Activated CD8-positive, alpha-beta memory T cell treated with anti-CD3 and anti-CD28 coated beads for 4 hours (primary cell): ENCODE measurements around the gene CCS.
"Not testable (repeated sequence)": the region's sequence is repeated elsewhere in the genome, so short reads cannot be mapped to it uniquely, and the experiment has no call there.

ENCODE experiments used
- DNase-seq, 2 donors: peaks; one replicate each; pipeline ENCODE4 v3.0.0-alpha.2; 2020; ENCODE audit warnings: low read depth in 2 of 2

The CCS gene, protein sequence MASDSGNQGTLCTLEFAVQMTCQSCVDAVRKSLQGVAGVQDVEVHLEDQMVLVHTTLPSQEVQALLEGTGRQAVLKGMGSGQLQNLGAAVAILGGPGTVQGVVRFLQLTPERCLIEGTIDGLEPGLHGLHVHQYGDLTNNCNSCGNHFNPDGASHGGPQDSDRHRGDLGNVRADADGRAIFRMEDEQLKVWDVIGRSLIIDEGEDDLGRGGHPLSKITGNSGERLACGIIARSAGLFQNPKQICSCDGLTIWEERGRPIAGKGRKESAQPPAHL

DNA sequence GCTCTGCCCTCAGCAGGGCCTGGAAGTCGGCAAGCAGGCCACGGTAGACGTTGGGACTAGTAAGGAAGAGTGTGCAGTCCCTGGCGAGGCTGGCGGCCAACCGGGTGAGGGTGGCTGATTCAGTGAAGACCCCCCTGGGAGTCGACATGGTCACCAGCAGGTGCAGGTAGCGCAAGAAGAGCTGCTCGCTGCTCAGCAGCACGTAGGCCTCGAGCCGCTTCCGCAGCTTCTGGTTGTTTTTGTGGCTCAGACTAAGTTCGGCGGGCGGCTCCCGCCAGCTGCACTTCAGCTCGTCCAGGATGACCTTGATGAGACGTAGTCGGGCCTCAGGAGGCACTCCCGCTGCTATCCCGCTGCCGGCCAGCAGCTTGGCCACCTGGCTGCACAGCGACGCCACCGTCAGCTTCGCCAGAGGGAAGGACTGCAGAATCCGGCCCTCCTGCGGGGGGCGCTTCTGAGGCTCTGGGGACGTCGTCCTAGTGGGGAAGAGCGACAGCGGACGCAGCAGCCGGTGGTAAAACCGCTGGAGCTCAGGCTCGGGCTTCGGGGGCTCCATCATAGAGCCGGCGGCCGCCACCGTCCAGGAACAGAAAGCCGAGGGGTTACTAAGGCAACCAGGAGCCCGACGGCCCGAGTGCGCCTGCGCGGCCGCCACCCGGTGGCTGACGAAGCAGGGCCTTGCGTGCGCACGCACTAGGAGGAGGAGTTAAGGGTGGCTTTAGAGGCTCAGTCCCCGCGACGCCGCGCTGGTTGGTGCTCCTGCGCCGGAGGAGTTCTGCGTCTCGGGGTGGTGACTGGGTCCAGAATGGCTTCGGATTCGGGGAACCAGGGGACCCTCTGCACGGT lies at the start of gene CCS, which contains the start of gene CCDC87:
CCS (plus strand) TSS at position 729 of the 846 bp plus-strand sequence; CDS start at position 806, 77 bp downstream.
CCDC87 (minus strand) TSS at position 607 of the 846 bp plus-strand sequence; CDS start at position 559, 48 bp downstream.
- peak; percentile 97 to 99 for DNase-seq

DNA sequence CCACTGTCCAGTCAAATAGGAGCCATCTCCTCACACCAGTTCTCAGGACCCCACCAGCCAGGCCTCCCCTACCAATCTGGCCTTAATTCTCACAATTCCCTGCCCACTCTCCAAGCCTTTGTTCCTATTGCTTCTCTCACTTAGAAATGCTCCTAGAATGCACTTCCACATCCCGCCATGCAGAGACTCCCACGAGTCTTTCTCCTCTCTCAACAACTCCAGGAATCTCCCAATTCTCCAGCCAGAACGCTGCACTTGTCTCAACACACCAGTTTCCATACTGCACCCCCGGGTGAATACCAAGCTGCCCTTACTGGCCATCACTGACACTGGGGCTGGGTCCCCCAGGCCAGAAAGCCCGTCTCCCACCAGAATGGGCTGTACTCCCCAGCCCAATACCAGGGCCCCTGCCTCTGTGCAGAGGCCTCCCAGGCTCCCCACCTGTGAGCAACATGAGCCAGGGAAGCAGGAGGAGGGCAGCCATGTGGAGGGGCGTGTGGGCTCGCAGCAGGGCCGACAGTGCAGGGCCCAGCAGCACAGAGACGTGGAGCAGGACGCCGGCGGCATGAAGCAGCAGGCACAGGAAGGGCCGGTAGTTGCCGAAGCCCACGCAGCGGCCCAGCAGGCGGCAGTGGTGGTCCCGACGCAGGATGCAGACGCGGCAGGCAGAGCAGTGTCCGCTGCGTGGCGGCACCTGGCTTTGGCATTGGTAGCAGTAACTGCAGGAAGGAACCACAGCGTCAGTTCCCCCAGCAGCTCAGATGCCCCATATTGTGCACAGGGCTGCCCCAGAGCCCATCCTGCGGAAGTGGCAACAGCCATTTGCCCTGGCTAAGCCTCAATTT lies 49.5 kb upstream of the CCS start:
- peak; percentile 20 to 39 for DNase-seq

DNA sequence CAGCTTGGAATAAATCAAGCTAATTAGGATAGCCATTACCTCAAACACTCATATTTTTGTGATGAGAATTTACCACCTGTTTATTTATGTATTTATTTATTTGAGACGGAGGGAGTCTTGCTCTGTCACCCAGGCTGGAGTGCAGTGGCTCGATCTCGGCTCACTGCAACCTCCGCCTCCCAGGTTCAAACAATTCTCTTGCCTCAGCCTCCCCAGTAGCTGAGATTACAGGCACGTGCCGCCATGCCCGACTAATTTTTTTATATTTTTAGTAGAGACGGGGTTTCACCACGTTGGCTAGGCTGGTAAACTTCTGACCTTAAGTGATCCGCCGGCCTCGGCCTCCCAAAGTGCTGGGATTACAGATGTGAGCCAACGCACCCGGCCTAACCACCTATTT lies 48.0 kb upstream of the CCS start:
- DNase-seq, result not testable (repeated sequence)

DNA sequence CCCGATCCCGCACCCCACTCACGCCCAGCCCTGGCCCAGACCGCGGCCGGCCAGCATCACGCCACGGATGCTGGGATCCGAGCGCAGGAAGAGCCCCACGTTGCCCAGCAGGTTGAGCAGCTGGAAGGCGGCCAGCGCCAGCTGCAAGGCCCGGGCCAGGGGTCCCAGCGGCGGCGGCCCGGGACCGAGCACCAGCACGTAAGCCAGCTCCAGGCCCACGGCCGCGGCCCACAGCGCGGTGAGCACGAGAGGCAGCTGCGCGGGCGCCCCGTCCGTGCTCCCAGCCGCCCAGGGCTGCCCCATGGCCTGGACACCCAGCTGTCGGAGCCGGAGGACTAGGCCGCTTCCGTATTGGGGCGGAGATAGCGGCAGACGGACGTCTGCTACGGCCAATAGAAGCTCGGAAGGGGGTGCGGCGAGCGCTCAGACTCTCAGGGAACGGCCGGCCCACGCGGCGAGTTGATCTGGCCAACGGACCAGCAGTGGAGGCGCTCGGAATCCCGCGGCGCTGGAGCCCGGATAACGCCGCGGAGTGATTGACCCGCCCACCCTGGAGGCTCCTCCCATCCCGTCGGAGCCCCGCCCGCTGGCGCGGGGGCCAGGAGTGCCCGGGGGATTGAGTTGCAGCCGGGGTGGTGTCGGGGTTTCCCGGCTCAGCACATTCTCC lies 47.2 kb upstream of the CCS start, which contains the start of gene ZDHHC24:
ZDHHC24 (minus strand) TSS at position 348 of the 667 bp plus-strand sequence; CDS start at position 303, 45 bp downstream.
- peak; percentile 58 to 73 for DNase-seq

DNA sequence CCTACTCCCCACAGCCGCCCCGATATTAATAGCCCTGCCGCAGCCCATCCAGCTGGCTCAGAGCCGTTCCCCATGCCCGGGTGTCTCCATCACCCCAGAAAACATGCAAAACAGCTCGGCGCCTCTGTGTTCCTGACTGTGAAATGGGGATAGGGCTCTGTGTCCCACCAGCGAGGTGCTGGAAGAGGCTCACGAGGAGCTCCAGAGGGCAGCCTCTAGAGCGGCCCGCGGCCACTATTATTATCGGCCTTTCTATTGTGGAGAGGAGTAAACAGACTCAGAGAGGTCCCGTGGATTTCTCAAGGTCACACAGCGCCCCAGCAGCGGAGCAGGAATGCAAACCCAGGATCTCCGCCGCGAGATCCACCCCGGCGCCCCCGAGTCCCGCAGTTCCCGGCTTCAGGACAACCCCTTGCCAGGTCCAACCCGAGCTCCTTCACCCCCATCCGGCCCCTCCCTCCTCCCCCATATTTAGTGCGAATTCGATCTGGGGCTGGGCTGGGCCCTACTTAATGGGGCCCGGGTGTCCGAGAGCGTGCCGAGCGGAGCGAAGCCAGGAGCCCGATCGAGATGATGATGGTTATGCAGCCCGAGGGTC lies 46.5 kb upstream of the CCS start, which contains the start of gene ACTN3:
ACTN3 (plus strand) TSS at position 536 of the 598 bp plus-strand sequence; CDS start at position 571, 35 bp downstream.
- DNase-seq, result no peak

DNA sequence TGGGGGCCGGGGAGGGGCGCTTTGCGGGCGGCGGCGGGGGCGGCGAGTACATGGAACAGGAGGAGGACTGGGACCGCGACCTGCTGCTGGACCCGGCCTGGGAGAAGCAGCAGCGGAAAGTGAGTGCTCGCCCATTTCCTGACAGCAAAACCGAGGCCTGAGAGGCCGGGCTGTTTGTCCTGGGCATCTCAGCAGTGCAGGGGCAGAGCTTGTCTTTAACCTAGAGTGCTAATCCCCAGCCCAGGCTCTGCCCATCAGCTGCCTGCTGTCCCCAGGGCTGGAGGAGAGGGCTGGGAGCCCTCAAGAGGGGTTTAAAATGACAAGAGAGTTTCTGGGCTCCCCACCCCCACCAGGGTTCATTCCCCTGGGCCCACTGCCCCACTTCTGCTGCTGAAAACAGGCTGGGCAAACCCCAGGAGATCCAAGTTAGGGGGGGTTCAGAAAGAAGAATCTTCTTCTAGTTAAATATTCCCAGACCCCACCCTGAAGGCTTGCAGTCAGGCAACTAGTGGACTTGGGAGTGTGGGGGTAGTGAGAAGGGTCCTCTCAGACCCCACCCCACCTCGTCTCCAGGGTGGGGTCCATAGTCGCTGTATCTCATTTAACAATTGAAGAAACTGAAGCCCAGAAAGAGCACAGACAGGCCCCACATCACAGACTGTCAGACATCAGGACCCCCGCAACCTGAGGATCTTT lies 45.9 kb upstream of the CCS start:
- no peak for DNase-seq

DNA sequence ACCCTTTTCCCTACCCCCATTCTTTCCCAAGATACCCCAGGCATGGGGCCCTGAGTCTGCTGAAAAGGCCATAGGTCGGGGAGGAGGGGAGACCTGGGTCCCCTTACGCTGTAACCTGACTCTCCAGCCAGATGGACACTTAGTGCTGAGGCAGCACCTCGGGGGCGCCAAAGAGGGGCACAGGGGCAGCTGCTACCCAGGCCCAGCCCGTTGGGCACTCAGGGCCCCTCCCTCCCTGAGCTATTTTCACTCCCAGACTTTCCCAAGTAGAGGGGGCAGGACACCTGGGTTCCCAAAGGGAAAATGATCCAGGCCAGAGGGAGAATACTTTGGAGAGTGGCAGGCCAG lies 45.3 kb upstream of the CCS start:
- no peak for DNase-seq

DNA sequence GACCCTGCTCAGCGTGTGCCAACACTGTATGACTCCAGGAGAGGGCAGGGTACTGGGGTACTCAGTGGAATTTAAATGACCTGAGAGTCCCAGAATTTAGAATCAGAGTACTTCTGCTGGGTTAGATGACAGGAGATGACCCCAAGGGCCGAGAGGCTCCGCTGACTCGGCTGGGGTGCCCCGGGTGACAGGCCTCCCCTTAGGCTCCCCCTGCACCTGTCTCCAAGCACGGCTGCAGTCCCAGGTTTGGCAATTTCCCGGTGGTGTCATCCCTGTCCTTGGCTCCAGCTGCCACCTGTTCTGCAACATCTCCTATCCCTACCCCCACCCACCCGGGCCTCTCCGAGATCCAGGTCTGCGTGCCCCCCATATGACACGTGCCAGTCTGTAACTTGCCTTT lies 44.9 kb upstream of the CCS start:
- DNase-seq, result no peak

DNA sequence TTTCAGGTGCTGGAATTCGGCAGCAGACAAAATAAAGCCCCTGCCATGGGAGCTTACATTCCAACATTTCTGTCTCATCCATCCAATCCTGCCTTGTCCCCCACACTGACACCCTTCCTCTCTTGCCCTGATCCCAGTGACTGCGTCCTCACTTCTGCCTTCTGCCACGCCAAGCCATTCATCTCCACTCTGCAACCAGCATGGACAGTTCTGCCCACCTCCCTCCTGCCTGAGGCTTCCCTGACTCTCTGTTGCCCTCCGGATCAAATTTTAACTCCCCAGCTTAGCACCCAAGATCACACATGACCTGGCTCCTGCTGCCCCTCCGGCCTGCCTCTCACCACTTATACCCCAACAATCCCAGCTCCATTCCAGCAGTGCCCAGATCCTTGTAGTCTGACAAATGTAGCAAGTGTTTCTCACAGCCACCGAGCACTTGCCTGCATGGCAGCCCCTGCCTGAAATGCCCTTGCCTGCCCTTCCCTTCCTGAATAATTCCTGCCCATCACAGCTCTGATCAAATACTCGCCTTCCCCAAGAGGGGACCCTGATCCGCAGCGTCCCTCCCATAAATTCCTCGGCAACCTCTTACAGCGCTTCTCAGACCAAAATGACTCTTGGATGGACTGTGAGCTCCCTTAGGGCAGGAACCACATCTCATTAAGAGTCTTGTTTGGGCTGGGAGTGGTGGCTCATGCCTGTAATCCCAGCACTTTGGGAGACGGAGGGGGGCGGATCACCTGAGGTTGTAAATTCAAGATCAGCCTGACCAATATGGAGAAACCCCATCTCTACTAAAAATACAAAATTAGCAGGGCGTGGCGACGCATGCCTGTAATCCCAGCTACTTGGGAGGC lies 44.0 kb upstream of the CCS start:
- DNase-seq, result no peak

DNA sequence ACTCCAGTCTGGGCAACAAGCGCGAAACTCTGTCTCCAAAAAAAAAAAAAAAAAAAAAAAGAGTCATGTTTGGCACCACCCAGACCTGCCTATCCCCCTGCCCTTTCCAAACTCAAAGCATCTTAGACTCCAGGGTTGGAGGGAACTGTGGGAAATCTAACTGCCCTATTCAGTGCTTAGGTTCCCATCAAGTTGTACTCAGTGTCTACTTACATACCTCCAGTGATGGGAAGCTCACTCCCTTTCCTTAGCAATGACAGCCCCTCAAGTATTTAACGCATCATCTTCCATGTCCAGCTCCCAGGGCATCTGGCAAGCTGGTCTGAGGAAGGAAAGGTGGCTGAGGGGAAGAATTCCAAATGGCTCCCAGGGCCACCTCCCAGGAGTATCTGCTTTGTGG lies 43.3 kb upstream of the CCS start:
- DNase-seq, result no peak

DNA sequence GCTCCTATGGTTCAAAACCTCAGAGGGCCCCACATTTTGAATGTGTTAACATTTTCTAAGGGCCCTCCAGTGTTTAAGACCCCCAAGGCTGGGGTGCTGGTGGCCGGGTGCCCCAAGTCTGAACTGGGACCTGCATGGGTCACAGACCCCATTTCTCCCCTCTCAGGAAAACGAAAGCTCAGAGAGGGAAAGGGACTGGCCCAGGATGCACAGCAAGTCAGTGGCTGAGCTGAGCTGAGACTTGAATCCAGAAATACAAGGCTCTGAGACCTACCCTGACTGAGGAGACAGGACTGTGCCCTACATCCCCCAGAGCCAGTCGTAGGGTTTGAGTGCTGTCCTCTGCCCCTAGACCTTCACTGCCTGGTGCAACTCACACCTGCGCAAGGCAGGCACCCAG lies 42.1 kb upstream of the CCS start:
- no peak for DNase-seq

DNA sequence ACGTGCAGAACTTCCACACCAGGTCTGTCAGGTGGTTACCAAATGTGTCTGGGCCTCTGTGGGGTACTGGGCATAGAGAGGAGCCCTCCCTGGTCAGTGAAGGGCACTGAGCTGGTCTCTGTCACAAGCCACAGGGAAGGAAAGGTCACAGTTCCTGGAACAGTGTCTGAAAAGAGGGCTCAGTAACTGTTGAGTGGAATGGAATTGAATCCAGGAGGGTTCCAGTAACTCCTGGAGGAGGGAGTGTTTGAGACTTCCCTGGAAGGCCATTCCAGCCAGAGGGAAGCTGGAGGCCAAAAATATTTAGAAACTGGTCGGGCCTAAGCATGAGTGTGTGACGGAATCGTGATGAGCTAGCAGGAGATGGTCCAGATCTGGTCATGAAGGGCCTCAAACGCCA lies 38.4 kb upstream of the CCS start:
- DNase-seq, result no peak

DNA sequence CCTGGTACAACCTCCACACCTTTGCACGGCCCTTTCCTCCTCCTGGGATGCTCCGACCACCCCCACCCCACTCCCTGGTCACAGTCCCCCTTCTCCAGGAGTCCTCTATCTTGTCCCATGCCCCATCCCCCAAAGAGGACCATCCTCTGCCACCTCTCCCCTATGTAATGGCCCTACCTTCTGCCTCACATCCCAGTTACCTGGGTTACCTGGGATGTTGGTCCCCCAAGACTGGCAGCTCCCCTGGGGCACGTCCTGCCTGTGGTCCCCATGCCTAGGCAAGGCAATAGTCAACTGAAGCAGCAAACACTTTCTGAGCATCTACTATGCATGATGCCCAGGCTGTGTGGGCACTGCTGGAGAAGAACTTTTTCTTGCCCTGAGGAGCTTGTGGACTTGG lies 37.6 kb upstream of the CCS start:
- DNase-seq, result no peak

DNA sequence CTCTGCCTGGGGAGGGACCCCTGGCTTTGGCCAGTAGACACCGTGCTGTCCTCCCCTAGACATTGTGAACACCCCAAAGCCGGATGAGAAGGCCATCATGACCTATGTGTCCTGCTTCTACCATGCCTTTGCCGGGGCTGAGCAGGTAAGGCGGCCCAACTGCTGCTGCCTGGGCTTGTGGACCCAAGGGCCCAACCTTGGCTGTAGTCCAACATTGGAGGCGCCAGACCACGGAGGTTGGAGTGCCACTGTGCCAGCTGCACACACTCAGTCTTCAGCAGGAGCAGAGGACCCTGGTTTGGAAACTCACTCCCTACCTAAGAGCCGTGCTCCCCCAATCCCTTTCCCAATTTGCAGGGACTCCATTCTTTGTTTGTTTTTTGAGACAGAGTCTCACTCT lies 36.9 kb upstream of the CCS start:
- DNase-seq, result no peak

DNA sequence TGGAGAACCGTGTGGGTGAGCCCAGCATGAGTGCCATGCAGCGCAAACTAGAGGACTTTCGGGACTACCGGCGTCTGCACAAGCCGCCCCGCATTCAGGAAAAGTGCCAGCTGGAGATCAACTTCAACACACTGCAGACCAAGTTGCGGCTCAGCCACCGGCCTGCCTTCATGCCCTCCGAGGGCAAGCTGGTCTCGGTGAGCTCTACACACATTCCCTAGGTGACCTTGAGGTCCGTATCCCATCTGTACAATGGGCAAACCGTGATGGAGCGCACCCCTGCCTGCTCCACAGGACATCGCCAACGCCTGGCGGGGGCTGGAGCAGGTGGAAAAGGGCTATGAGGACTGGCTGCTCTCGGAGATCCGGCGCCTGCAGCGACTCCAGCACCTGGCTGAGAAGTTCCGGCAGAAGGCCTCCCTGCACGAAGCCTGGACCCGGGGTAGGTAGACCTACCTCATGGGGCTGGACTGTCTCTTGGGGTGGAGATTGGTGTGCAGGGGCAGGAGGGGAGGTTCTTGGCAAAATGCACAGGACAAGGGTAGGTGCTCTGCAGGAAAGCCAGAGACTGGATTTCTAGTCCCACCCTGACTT lies 35.2 kb upstream of the CCS start:
- no peak for DNase-seq

DNA sequence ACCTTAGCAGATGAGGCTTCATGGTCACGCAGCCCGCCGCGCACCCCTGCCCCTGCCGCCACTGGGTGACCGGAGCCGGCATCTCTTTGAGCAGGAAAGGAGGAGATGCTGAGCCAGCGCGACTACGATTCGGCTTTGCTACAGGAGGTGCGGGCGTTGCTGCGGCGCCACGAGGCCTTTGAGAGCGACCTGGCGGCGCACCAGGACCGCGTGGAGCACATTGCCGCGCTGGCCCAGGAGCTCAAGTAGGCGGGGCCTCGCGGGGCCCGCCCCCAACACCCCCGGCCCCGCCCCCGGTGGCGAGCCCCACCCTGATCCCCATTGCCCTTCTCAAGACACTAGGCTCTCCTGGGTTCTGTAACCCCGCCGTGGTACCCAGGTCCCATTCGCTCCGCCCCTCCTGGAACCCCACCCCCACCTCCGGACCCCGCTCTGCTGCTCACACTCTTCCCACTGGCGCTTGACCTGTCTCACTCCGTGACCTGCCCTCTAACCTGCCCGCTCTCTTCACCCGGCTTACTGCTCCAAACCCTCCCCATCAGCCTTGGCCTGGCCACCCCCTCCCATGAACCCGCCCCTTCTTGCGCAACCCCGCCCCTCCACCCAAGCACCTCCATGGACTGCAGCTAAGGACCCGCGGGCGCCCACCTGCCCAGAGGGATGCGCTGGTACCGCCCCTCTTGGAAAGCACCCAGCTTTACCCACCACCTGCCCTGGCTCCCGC lies 33.7 kb upstream of the CCS start:
- no peak for DNase-seq

DNA sequence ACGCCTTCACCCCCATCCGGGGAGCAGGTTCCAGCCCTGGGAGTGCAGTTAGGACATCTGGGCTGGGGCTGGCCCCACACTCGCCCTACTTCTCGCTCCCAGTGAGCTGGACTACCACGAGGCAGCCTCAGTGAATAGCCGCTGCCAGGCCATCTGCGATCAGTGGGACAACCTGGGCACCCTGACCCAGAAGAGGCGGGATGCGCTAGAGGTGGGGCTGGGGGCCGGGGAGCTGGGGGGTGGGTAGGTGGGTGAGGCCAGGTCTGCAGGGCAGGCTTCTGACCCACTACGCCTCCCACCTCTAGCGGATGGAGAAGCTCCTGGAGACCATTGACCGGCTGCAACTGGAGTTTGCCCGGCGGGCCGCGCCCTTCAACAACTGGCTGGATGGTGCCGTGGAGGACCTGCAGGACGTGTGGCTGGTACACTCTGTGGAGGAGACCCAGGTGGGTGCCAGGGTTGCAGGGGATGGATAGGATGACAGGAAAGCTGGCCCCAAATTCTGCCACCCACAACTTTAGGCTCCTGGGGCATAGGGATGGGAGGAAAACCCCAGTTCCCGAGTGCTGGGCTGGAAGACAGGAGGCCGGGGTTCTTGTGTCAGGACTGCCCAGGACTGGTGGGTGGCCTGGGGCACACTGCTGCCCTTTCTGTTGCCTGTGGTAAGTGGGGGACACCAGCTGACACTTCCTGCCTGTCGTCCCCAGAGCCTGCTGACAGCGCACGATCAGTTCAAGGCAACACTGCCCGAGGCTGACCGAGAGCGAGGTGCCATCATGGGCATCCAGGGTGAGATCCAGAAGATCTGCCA lies 32.9 kb upstream of the CCS start:
- DNase-seq, result no peak
